Skin epidermis (tissue), 12 donors: ENCODE data around the gene TTLL5.

ENCODE experiments used
- H3K27ac ChIP-seq, 21 experiments: fragments of 200-600 bp; sonication (generic) in 11 of 21; one replicate each; pipeline ENCODE4 v1.5.0; 2020; ENCODE audit warnings: mild to moderate bottlenecking in 3 of 21, inconsistent platforms in 2 of 21, moderate library complexity in 2 of 21
- H3K4me3 ChIP-seq, 7 experiments: fragments of 200-600 bp; sonication (generic) in 2 of 7; one replicate each; pipeline ENCODE4 v1.5.0; 2020; ENCODE audit warnings: inconsistent platforms in 2 of 7, mild to moderate bottlenecking in 2 of 7, moderate library complexity in 1 of 7

The TTLL5 gene

DNA sequence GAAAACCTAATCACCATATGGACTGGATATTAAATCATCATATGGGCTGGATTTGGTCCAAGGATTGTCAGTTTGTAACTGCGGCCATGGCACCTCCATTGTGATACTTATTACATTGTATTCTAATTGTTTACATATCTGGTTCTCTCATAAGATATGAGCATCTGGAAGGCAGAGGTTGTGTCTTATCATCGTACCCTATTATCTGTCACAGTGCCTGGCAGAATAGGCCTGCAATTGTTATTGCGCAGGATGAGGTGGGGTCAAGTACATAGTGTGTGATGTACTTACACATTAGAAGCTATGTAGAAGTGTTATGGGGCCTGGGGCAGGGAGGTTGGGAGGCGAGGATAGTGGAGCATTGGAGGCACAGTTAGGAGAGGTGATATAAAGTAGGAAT is 329.3 kb downstream of the TTLL5 start:
- peak overlapping the region in 4 of 21 experiments; percentile 29 to 78 (median 65) for H3K27ac ChIP-seq
- H3K4me3 ChIP-seq = no peak overlapping the region

- Histone ChIP-seq H3K27ac (no peak overlapping the region), H3K4me3 (no peak overlapping the region)
Observed at GRCh38 chr14:75991753-75992152, 330.7 kb downstream of the TTLL5 start.

DNA sequence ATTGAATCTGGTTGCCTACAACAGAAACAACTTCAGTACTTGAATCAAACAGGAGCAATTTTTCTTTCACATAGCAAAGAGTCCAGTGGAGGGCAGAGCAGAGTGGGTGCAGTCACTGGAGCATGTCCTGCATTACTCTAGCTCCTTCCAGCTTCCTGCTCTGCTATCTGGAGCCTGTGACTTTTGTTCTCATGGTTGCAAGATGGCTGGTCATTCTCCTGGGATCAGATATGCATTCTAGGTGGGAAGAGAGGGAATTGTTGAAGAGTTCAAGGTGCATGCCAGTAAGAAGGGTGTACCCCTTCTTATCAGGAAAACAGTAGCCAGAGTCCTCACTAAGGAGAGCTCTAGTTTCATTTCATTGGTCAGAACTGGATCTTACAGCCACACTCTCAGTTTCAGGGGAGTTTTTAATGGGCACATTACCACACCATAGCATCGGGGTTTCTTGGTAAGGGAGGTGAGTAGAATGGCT is 332.6 kb downstream of the TTLL5 start:
- no peak overlapping the region for H3K4me3 ChIP-seq

GRCh38 chr14:75995372-75996041 is 334.5 kb downstream of the TTLL5 start:
- H3K27ac ChIP-seq = peak overlapping the region in 3 of 21 experiments; percentile 33 to 50 (median 43)

More for the DNA sequence above, 332.6 kb downstream of the TTLL5 start:
- H3K27ac ChIP-seq = no peak overlapping the region

GRCh38 chr14:75996488-75996887 is 335.4 kb downstream of the TTLL5 start:
- H3K4me3 ChIP-seq = no peak overlapping the region
- H3K27ac ChIP-seq = no peak overlapping the region

More at GRCh38 chr14:75995372-75996041, 334.5 kb downstream of the TTLL5 start:
- H3K4me3 ChIP-seq = no peak overlapping the region

DNA sequence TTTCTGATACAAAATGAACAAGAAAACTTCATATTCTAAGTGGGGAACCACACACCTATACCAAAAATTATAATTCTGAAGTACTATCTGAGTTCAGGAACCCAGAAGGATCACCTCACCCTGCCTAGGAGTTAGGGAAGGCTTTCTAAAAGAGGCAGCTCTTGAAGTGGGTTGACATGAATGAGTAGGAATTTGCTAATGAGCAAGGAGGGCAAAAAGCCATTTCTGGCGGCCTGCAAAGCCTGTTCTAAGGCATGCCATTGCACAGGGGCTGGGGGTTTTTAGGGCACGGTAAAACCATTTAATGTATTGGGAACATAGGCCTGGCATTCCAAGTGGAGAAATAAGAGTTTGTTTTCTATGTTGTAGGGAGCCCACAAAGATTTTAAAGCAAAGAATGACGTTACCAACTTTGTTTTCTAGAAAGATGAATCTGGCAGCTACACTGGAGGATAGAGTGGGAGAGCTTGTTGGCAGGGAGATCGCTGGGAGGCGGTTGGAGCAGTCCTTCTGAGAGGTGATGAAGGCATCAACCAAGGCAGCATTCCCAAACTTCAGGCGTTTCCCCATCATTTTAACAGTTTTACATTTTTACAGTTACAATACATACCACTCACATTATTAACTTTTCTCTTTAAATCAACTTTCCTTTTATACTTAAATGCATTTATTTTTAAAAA is 338.6 kb downstream of the TTLL5 start:
- H3K27ac ChIP-seq = no peak overlapping the region
- no peak overlapping the region for H3K4me3 ChIP-seq

GRCh38 chr14:76002383-76002782 is 341.3 kb downstream of the TTLL5 start:
- H3K27ac ChIP-seq = no peak overlapping the region
- no peak overlapping the region for H3K4me3 ChIP-seq
